HG03108 (cell line): Measurements from ENCODE around the gene DGKH.
"Not testable (repeated sequence)": the region's sequence is repeated elsewhere in the genome, so short reads cannot be mapped to it uniquely, and the experiment has no call there.

Source experiments
- ATAC-seq: cut with Tn5 transposase; IDR thresholded peaks from one replicate; pipeline ENCODE4 v1.9.1; 2021; ENCODE audit warnings: moderate library complexity; ENCODE audit not compliant: unreplicated experiment

The DGKH gene

DNA sequence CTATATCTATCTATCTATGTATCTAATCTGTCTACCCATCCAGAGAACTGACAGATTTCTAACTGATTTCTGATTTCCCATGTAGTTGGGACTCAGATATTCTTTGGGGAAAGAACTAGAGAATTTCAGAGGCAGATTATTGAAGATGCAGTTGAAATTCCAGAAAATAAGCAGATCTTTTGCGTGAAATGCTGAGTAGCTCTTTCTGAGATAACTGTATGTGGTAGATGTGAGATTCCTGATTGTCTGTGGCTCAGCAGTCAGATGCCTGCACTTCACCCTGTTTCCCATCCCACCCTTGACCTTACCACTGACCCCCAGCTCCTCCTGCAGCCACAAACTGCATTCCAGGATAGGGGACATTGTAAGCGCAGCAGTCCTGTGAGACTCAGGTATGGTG is 61.5 kb downstream of the DGKH start:
- ATAC-seq: no peak

- peak; percentile 53 for ATAC-seq
Observed at GRCh38 chr13:42110410-42111155, 62.1 kb downstream of the DGKH start.

- ATAC-seq: no peak
Observed at GRCh38 chr13:42112864-42113263, 64.4 kb downstream of the DGKH start.

DNA sequence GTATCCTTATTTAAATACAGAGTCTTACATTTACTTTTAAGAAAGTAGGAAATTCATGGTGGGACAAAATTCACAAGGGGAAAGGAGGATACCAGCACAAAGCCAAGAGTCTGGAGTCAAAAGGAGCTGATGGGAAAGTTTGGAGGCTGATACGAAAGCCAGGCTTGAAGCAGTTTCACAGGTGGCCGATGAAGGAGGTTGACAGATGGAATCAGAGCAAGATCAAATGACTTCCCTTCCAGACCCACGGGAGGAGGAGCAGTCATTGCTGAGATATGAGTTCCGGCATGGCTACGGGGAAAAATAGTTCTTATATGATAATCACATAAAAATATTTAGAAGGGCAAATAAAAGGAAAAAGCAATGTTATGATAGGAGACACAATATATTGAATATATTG is 65.0 kb downstream of the DGKH start:
- ATAC-seq: no peak

- no peak for ATAC-seq
Observed at GRCh38 chr13:42114278-42114677, 65.8 kb downstream of the DGKH start.

GRCh38 chr13:42114912-42115311 is 66.5 kb downstream of the DGKH start:
- no peak for ATAC-seq

DNA sequence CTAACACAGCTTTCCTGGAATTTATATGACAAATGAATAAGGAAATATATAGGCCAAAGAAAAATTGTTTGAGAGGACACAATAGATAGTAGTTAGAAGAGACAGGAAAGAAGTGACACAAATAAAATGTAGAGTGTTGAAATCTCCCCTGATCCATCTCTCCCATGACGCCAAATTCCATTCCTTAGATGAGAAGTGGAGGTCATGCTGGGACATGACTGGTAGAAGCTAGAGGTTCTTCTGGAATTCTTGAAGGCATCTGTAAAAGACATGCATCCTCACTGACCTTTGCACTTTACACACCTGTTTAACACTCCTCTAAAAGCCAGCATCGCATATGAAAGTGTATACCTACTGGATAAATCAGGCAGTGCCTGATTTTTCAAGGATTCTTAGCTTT is 67.8 kb downstream of the DGKH start:
- no peak for ATAC-seq

DNA sequence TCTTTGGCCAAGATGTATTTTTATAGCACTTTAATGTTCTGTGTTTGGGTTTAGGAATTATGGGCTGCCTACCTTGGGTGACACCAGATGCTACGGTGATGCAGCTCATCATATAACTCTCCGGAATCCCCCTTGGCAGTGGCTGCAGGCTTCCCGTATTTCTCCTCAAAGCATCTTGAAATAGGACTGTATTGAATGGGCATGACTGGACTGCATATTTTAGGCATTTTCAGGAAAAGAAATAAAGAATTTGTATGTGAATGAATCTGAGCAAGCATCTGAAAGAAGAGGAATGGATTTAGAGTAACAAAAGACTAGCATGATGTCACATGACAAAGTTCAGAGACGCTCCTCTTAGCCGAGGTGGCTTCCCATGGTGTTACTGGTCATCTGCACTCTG is 70.6 kb downstream of the DGKH start:
- ATAC-seq: no peak

- ATAC-seq: peak; percentile 70
Observed at GRCh38 chr13:42119875-42120274, 71.4 kb downstream of the DGKH start.

GRCh38 chr13:42123600-42123999 is 75.2 kb downstream of the DGKH start:
- no peak for ATAC-seq

GRCh38 chr13:42125046-42125445 is 76.6 kb downstream of the DGKH start:
- ATAC-seq: no peak

GRCh38 chr13:42127047-42127446 is 78.6 kb downstream of the DGKH start:
- no peak for ATAC-seq

DNA sequence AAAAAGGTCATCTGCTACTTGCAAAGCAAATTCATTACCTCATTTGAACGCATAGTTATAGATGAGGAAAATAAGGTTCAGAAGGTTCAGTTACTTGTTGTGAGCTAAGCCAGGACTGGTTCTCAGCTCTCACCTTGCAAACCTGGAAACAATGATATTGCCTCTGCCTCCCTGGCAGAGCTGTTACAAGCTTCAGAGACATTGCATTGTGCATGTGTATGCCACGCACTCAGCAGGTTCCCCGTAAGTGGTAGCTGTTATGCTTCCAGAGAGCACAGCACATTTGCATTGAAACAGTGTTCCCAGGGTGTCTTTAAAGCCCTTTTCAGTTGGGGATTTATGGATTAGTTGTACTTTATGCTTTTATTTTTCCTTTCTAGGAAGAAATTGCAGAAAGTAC is 80.6 kb downstream of the DGKH start:
- no peak for ATAC-seq

DNA sequence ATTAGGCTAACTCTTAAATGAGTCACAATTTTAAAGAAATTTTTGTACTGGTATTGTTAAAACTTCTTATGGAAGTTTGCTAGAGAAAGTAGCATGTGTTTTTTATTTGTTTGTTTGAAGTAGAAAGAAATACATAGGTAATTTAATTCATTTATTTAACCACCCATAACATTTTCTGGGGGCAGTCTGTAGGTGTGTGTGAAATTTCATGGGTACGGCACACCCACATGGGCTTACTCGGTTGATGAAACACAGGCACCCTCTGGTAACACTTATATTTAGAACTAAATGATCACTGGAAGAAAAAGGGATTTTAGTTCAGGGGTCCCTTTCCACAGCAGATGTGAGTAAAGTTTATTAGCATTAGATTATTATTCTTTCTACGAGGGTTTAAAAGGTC is 88.1 kb downstream of the DGKH start:
- no peak for ATAC-seq

DNA sequence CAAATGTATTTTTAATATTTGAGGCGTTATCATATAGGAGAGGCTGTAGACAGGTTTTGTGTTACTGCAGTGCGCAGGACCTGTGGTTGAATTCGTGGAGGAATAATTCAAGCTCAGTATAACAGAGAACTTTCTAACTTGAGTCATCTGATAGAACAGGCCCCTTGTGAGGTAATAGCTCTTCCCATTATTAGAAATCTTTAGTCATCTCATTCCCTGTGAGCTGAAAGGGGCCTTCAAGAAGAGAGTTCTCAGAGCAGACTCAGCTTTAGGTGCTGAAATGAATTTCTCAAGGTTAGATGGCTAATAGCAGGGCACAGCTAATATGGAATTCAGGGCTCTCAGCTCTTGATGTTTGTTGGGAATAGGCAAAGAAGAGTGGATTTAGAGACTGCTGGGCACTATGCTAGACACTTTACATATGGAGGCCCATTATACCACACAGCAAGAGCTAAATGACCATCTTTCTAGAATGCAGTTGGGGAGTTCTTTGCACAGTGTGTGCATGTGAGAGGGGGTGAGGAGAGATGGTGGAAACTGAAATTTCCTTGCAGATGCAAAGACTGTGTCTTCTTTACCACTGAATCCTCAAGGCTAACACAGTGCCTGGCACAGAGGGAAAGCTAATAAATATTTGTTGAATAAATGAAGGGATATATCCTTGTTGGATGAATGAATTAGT is 89.5 kb downstream of the DGKH start:
- ATAC-seq: no peak

DNA sequence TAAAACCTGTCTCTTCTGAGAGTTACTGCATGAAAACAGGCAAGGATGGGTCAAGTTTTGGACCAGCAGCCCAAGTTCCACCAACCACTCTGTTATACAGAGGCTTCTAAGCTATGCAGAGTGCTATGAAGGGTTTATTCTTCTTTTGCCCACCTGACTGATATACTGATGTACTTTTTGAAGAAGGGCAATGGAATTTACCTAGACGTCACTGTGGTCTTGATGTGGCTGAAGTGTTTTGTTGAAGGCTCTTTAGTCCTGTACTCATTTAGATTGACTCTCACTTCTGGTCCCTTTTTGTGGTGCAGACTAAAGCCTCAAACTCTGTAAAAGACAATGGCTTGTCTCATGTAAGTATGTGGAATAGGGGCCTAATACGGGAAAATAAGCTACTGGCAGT is 92.0 kb downstream of the DGKH start:
- no peak for ATAC-seq

GRCh38 chr13:42141052-42141451 is 92.6 kb downstream of the DGKH start:
- ATAC-seq: not testable (repeated sequence)

- no peak for ATAC-seq
Observed at GRCh38 chr13:42146359-42146758, 97.9 kb downstream of the DGKH start.

DNA sequence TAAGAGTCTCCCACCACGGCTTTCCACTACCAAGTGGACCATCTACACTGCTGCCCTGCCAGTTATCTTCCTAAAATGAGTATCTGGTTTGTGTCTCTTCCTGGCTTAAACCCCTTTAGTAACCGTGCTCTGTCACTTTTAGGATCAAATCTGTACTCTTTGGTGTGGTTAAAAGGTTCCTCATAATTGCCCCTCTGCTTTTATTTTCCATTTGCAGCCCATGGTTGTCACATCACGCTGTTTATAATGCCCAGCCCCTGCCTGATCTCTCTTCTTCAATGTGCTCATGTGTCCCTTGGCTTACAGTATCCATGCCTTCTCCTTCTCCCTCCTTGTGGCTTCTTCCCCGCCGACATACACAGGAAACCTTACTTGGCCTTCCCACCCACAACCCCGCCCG is 100.1 kb downstream of the DGKH start:
- ATAC-seq: no peak

GRCh38 chr13:42149136-42149535 is 100.7 kb downstream of the DGKH start:
- no peak for ATAC-seq

DNA sequence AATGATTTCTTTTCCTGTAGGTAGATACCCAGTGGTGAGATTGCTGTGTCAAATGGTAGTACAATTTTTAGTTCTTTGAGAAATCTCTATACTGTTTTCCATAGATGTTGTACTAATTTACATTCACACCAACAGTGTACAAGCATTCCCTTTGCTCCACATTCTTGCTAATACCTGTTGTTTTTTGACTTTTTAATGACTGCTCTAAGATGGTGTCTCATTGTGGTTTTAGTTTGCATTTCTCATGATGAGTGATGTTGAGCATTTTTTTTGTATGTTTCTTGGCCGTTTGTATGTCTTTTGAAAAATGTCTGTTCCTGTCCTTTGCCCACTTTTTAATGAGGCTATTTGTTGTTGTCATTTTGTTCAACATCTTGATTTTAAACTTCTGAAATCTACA is 103.3 kb downstream of the DGKH start:
- ATAC-seq: no peak

DNA sequence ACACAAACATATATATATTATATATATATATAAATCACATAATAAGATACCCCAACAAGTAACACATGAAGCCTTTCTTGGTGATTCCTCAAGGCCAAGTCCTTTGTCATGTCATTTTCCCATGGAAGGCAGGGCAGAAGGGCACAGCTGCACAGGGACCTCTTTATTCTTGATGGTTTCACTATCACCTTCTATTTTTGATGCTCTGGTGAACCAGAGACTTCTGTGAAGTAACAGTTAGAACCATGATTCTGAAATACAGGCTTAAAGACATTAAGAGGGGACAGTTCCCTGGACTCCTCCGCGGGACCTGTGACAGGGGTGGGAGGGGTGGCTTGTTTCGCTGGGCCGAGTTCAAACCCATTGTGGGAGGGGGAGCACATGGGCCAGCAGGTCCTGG is 104.0 kb downstream of the DGKH start:
- ATAC-seq: no peak
